ENCODE results near the gene MARCHF7.
"Not testable (repeated sequence)": the region's sequence is repeated elsewhere in the genome, so short reads cannot be mapped to it uniquely, and the experiment has no call there.

MARCHF7 gene

DNA sequence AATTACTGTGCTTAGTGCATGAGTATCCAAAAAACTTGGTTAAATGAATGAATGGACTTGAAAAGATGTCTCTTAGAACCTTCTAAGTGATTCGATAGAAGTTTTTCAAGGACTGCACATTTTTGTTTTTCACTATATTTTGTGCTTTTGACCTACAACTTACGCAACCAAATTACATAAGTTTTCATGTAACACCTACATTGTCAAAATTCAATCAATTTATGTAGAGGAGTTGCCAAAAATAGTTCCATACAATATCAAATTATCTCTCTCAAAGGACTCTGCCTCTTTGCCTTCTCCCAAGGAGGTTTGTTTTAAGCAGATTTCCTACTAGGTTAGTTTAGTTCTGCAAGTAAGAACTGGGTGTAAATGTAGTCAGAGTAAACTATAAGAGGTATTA, 10.3 kb downstream of the MARCHF7 start:
- no peak for DNase-seq

DNA sequence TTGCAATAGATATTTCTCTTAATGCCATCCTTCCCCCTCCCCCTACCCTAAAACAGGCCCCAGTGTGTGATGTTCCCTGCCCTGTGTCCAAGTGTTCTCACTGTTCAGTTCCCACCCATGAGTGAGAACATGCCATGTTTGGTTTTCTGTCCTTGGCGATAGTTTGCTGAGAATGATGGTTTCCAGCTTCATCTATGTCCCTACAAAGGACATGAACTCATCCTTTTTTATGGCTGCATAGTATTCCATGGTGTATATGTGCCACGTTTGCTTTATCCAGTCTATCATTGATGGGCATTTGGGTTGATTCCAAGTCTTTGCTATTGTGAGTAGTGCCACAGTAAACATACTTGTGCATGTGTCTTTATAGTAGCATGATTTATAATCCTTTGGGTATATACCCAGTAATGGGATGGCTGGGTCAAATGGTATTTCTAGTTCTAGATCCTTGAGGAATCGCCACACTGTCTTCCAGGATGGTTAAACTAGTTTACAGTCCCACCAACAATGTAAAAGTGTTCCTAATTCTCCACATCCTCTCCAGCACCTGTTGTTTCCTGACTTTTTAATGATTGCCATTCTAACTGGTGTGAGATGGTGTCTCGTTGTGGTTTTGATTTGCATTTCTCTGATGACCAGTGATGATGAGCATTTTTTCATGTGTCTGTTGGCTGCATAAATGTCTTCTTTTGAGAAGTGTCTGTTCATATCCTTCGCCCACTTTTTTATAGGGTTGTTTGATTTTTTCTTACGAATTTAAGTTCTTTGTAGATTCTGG, 12.7 kb downstream of the MARCHF7 start:
- DNase-seq: not testable (repeated sequence)

DNA sequence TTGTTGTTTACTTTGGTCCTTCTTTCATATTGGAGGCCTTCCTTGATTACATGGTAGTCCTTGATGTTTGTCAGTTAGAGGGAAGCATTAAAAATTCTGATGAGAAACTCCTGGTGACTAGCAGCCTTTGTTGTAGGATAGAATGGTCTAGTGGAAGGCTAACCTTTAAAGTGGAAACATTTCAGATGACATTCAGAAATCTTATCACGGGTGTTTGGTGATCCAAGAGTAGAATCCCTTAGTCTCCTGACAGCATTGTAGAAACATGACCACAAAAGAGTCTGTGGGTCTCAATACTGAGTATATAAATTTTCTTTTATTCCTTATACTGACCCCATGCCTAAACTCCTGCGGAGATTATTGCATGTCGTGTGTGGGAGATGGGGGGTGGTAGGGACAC, 13.4 kb downstream of the MARCHF7 start:
- no peak for DNase-seq

DNA sequence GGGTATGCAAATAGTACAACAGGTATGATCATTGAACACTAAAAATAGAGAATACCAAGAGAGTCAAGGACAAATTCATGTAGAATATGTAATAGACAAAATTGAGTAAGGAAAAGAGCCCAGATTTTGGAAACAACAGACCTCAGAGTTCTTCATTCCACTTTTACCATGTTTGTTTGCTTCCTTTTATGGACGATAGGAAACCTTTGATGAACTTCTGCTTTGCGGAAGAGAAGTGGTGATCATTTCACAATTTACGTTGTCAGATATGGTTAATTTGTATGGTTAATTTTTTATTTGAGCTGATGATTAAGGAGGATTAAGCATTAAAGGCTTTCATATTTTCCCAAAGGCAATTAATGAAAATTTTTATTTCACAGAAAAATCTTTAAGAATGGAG, 16.3 kb downstream of the MARCHF7 start:
- peak; percentile 28 for DNase-seq

DNA sequence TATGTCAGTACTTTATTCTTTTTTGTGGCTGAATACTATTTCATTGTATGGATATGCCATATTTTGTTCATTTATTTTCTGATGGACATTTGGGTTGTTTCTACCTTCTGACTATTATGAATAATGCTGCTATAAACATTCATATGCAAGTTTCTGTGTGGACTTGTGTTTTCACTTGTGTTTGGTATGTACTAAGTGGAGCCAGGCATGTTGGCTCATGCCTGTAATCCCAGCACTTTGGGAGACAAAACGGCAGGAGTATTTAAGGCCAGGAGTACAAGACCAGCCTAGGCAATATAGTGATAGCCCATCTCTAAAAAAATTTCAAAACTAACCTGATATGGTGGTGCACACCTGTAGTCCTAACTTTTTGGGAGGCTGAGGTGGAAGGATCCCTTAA, 23.3 kb downstream of the MARCHF7 start:
- DNase-seq: no peak

DNA sequence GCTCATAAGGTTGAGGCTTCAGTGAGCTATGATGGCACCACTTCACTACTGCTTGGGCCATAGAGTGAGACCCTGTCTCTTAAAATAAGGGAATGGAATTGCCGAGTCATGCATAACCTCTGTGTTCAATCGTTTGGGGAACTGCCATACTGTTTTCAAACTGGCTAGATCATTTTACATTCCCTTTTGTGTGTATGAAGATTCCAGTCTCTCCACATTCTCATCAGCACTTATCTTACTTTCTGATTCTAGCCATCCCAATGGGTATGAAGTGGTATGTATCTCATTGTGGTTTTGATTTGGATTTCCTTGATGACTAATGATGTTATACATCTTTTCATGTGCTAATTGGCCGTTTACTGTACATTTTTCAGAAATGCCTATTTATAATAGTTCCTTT, 23.7 kb downstream of the MARCHF7 start:
- DNase-seq: peak; percentile 16

DNA sequence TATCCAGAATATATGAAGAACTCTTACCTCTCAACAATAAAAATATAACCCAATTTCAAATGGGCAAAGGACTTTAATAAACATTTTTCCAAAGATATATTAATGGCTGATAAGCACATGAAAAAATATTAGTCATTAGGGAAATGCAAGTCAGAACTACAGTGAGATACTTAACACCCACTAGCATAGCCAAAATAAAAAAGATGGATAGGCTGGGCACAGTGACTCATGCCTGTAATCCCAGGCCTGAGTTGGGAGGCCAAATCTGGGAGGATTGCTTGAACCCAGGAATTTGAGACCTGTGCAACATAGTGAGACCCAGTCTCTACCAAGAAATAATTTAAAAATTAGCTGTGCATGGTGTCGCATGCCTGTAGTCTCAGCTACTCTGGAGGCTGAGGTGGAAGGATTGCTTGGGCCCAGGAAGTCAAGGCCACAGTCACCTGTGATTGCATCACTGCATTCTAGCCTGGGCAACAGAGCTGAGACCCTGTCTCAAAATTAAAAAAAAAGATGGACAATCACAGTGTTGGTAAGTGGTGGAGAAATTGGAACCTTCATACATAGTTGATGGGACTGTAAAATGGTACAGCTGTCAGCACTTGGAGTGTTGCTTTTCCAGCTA, 25.1 kb downstream of the MARCHF7 start:
- DNase-seq: no peak

DNA sequence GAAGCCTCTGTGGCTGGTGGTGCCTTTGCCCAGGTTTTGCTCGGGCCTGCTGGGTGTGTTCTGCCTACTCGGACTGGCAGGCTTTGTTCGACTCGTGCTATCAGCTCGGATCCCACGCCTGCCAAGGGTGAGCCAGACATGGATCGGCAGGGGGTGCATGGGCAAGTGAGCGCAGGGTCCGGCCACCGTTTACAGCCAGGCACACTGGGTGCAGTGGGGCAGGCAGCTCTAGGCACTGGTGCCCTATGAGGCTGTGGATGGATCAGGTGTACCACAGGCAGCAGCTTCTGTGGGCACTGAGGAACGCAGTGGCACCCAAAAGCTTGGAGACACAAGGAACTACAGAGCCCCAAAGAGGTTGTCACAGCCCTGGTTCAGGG, 25.6 kb downstream of the MARCHF7 start:
- DNase-seq: no peak

DNA sequence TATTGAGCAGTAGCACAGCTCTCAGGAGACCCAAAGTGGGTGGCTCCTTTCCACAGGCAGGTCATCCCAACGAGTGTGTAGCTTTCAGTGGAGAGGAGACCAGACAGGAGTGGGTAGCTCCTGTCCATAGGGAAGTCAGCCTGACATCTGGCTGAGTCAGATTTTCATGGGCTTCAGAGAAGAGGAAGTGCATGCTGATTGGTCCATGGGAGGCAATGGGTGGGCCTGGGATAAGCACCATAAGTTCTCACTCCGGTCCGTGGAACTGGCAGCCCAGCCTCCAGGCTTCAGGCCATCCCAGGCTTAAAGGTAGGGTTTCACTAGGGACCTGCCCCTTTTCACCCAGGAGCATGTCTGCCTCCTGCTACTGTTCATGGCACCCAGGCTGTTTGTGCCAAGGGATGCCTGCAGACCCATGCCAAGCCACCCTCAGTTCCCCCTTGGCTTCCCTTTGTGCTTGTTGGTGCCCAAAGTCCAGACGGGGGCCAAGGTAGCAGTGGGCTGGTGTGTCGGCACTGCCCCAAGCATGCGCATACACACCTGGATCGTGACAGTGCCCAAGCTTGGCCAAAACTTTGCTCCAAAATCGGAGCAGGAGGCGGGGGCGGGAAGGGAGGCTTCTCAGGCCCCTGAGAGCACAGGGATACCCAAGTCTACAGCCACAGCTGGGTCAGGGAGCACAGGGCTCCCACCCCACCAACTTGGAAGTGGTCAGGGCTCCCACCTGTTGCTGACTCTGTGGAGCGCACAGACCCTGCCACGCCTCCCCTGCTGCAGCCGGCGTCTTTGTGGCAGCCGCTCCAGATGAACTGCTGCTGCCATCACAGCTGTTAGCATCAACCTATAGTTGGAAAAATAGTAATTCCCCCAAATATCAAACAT, 26.4 kb downstream of the MARCHF7 start:
- DNase-seq: peak; percentile 29

DNA sequence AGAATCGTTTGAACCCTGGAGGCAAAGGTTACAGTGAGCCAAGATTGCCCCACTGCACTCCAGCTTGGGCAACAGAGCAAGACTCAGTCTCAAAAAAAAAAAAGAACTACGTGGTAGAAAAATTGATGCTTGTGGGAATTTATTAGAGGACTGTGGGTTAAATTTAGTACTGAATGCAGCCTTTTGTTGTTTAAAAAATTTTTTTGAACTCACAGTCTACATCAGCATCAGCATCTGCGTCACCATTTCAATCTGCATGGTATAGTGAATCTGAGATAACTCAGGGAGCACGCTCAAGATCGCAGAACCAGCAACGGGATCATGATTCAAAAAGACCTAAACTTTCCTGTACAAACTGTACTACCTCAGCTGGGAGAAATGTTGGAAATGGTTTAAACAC, 30.5 kb downstream of the MARCHF7 start:
- no peak for DNase-seq

DNA sequence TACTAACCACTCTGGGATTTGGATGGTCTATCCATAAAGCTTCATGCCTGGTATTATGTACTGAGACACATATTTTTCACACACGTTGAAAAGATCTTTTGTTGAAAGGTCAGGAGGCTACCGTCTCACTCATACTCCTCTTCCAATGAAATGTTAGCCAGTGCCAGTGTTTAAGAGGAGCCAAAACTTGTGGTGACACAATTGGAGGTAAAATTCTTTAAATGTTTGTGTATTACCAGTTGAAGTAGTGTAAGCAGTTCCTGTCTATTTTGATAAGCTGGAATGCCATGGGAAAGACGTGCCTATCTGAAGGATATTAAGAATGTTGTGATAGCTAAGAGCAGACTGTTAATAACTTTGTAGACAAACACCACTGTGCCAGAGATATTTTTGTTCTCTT, 32.1 kb downstream of the MARCHF7 start:
- DNase-seq: no peak

DNA sequence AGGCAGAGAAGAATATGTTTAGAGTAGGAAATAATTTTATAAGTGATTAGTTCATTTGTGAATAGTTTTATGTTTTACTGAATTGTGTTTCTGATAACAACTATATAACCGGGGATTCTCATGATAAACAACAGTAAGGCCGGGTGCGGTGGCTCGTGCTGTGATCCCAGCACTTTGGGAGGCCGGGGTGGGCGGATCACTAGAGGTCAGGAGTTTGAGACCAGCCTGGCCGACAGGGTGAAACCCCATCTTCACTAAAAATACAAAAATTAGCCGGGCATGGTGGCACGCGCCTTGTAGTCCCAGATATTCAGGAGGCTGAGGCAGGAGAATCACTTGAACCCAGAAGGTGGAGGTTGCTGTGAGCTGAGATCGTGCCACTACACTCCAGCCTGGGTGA, 32.9 kb downstream of the MARCHF7 start:
- DNase-seq: not testable (repeated sequence)

DNA sequence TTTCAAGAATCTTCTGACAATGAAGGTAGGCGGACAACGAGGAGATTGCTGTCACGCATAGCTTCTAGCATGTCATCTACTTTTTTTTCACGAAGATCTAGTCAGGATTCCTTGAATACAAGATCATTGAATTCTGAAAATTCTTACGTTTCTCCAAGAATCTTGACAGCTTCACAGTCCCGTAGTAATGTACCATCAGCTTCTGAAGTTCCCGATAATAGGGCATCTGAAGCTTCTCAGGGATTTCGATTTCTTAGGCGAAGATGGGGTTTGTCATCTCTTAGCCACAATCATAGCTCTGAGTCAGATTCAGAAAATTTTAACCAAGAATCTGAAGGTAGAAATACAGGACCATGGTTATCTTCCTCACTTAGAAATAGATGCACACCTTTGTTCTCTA, 35.8 kb downstream of the MARCHF7 start:
- DNase-seq: no peak

DNA sequence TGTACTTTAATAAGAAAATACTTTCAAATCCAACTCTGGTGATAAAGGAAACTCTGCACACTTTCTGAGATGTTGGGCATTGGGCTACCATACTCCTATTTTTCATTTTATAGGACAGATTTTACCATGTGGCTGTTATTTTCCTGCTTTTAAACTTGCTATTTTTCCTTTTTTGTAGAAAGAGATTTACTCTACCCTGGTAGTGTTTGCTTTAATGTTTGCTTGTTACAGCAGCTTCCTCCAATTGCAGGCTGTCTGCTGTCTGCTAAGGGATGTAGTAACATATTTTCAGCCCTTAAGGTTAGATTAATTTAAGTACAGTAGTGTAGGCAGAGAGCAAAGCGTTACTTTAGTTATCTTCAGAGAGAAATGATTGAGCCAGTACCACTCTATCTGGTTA, 38.6 kb downstream of the MARCHF7 start:
- no peak for DNase-seq

DNA sequence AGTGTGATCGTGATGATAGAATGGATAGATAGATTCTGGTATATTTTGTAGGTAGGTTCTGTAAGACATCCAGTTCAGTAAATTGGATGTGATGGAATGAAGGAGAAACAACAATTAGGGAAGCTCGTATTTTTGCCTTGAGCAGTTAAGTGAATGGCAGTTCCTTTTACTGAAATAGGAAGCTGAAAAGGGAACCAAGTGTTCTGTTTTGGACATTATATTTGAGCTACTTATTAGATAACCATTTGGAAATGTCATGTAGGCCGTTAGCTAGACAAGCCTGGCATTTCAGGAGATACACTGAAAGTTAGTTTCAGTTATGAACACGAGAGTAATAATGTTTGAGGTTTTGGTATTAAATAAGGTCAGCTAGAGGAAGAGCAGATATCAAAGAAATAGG, 41.5 kb downstream of the MARCHF7 start:
- peak; percentile 76 for DNase-seq

DNA sequence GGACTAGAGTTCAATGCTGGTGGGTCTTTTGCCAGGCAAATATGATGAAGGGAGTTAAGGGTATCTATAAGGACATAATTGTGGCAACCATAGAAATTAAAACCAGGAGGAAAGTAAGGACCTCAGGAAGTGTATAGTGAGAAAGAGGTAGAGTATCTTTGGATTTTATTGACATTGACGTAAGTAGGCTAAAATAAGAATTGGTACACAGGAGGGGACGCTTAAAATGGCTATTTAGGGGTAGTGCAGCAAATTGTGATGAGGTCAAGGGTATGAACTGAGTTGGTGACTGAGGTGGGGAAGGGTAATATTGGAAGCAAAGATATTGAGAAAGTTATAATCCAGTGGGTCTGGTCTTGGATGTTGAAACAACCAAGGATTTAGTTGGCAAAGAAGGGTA, 42.7 kb downstream of the MARCHF7 start:
- no peak for DNase-seq

DNA sequence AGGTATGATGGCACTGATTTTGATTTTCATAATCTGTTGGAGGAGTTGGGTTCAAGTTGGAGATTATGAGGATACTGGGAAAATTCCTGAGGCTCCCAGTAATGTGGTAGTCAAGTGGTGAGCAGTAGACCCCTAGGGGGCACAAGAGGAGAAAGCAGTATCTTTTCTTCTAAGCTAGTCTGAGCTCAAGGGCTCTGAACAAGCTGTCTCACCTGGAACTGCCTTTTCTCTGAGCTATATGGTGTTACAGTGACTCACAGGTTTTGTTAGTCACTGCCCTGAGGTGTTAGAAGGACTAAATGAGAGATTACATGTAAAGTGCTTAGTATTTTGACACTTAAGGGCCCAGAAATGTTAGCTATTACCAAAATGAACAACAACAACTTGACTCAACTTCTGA, 43.5 kb downstream of the MARCHF7 start:
- no peak for DNase-seq

DNA sequence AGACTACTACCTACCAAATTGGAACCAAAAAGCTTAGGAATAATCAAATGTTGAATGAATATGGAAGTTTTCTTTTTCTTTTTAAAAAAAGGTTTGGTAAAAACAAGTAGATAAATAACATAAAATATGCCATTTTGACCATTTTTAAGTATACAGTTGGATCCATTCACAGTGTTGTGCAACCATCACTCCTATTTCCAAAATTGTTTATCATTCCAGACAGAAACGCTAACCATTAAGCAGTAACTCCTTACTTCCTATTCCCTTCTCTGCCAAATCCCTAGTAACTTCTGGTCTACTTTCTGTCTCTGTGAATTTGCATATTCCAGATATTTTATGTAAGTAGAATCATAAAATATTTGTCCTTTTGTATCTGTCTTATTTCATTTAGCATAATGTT, 45.9 kb downstream of the MARCHF7 start:
- DNase-seq: no peak

DNA sequence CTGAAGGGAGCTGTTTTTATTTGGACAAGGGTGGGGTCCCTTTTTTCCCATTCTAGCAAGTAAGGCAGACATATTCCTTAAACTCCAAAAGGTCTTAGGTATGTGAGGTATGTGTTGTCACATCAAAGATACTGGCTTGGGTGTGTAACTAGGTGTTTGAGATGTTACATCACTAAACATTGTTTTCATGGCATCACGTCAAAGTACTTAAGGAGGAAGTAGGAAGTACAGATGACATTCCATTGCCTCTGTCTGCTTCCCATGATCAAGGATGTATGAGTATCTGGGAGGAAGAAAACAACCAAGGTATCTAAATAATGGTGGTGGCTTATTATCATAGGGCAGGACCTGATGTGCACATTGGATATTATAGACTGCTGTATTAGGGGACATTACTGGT, 46.4 kb downstream of the MARCHF7 start:
- DNase-seq: no peak

DNA sequence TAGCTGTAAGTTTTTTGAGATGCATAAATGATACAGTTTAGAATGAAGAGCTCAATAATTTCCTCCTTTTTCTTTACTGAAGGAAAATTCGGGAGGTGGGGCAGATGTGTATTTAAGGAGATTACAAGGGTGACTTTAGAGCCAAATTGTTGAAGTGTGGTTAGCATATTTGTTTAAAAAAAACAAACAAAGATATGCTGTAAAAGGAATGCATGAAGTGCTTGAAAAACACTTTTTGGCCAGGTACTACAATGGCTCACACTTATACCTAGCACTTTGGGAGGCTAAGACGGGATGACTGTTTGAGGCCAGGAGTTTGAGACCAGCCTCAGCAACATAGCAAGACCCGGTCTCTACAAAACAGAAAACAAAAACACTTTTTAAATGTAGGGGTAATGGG, 47.3 kb downstream of the MARCHF7 start:
- no peak for DNase-seq

DNA sequence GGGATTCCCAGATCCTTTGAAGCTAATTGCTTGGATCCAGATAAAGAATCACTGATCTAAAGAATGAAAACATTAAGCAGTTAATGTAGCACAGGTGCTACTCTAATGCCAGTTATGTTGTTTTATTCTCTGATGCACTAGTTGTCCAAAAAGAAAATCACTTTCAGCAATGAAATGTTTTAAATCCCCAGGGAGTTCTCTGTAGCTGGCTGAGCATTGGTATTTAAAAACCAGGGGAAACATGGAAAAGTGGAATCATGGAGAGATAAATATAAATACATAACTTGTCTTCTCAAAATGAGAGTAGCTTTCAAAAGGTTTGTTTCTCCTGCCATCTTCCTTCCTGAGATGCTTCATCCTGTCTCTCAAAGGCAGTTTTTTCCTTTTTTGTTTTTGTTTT, 48.0 kb downstream of the MARCHF7 start:
- no peak for DNase-seq

DNA sequence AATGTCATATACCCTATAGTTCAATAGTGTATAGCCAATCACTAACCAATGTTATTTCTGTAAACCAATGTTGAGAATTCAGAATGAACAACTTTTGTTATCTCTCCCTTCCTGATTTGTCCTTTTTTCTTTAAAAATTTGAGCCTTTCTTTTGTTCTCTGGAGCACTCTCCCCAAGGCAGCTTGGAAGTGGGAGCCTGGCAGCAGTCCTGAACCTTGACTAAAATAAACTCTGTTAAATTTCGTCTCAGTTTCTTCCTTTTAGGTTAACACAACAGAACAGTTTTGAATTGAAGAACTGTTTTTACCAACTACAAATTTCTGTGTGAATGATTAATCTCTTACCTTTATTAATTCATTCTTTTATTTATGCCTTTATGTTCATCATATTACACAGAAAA, 49.8 kb downstream of the MARCHF7 start:
- no peak for DNase-seq
